GM18502 (cell line): ENCODE results near the gene TPGS2.

Source experiments
- ATAC-seq: cut with Tn5 transposase; IDR thresholded peaks from one replicate; pipeline ENCODE4 v1.9.1; 2021; ENCODE audit warnings: mild to moderate bottlenecking; ENCODE audit not compliant: unreplicated experiment, poor library complexity

TPGS2 gene

DNA sequence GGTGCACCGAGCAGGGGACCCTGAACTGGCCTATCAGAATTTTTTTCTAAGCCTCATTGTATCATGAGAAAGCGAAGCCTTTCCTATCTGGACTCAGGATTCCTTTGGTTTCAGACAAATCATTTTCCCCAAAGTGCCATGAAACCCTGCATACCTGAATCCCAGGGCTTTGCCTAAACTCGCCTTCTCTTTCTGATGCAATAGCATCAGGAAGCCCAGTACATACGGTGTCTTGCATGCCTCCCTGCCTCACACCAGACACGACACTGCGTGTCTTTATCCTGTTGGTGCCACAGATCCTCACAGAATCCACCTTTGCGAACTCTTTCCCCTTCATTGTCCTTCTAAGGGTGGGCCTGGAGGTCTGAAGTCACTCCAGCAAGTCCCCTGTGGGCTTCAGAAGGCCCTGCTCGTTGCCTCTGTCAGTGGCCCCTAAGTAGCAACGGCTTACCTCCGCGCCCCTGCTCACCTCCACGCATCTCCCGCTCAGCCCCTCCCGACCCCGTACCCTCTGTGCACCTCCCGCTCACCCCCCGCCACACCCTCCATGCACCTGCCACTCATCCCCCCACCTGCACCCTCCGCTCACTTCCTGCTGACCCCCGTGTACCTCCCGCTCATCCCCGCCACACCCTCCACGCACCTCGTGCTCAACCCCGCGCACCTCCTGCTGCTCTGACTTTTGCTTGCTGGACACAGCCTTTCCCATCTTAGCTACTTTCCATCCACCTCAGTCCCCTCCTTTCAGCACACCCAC is 83.4 kb downstream of the TPGS2 start:
- no peak for ATAC-seq

DNA sequence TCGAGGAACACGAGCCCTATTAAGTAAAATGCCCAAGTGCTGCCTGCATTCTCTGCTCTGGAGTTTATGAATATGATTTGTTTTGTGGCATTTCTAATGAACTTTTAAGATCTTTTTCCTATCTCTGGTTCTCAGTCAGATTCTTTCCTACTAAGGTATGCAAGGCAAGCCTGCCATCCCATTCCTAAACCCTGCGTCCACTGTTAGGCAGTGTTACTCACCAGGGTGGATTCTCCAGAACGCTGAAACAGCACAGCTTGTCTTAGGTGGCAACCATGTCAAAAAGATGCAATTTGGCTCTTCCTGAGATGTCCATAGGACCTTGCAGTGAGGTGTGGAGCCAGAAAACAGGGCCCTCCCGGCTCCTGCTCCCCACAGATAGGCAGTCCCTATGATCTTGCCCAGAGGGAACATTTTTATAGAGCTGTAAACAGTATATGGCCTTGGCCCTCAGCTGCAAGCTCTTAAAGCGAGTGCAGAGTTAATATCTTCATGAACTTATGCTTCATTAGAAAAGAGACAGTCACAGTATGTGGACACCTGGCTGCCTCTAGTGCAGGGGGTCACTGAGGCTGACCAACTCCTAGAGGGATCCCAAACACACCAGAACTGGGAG is 84.4 kb downstream of the TPGS2 start:
- ATAC-seq: no peak
